ENCODE data around the gene LETM1.

DNA sequence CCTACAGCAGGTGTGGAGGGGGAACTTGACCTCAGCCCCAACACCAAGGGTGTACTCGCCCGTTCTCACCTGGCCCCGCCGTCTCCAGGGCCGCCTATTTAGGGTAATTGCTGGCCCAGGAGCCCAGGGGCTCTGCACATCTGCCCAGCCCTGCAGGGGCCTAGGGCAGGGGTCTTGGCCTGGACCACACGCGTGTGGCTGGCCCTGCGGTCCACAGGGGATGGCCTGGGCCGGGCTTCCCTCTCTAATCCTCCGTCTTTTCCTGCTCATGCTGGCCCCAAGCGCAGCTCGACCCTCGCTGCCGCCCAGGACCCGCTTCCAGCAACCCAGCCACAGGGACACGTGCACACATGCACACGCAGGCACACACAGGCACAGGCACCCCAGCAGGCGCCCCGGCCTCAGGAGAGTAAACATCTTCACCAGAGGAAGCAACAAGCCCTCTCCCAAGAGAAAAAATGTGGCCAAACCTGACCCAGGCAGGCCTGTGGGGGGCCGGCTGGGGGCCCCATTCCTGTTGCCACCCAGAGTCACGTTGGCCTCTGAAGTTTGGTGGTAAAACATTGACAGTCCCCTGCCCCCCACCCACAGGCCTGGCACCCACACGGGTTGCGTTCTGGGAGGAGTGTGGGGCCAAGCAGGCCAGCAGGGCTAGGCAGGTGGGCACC, 87.5 kb downstream of the LETM1 start:
- TF ChIP-seq, protein P1, sequence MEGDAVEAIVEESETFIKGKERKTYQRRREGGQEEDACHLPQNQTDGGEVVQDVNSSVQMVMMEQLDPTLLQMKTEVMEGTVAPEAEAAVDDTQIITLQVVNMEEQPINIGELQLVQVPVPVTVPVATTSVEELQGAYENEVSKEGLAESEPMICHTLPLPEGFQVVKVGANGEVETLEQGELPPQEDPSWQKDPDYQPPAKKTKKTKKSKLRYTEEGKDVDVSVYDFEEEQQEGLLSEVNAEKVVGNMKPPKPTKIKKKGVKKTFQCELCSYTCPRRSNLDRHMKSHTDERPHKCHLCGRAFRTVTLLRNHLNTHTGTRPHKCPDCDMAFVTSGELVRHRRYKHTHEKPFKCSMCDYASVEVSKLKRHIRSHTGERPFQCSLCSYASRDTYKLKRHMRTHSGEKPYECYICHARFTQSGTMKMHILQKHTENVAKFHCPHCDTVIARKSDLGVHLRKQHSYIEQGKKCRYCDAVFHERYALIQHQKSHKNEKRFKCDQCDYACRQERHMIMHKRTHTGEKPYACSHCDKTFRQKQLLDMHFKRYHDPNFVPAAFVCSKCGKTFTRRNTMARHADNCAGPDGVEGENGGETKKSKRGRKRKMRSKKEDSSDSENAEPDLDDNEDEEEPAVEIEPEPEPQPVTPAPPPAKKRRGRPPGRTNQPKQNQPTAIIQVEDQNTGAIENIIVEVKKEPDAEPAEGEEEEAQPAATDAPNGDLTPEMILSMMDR (IDR thresholded peaks at IDR 0.05 in 2 of 3, conservative IDR thresholded peaks at IDR 0.05 in 1 of 3; ENCODE audit: borderline replicate concordance in 1 of 3, insufficient read depth in 1 of 3, low read depth in 2 of 3, low read length in 2 of 3), result no peak
- TF ChIP-seq POLR2A (IDR thresholded peaks at IDR 0.05; ENCODE audit: borderline replicate concordance, extremely low read depth, insufficient read depth, insufficient read length) (no peak), SP1 (IDR thresholded peaks at IDR 0.05; ENCODE audit: low read depth) (no peak), RAD21 (IDR thresholded peaks at IDR 0.05; ENCODE audit: low read depth) (no peak), ZNF274 (IDR thresholded peaks at IDR 0.05; ENCODE audit: low read depth, low read length) (no peak), POLR2AphosphoS5 (IDR thresholded peaks at IDR 0.05; ENCODE audit: low read depth, low read length) (no peak)
- TF ChIP-seq, protein P2, sequence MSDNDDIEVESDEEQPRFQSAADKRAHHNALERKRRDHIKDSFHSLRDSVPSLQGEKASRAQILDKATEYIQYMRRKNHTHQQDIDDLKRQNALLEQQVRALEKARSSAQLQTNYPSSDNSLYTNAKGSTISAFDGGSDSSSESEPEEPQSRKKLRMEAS (IDR thresholded peaks at IDR 0.05), result no peak
- TF ChIP-seq, protein P3, sequence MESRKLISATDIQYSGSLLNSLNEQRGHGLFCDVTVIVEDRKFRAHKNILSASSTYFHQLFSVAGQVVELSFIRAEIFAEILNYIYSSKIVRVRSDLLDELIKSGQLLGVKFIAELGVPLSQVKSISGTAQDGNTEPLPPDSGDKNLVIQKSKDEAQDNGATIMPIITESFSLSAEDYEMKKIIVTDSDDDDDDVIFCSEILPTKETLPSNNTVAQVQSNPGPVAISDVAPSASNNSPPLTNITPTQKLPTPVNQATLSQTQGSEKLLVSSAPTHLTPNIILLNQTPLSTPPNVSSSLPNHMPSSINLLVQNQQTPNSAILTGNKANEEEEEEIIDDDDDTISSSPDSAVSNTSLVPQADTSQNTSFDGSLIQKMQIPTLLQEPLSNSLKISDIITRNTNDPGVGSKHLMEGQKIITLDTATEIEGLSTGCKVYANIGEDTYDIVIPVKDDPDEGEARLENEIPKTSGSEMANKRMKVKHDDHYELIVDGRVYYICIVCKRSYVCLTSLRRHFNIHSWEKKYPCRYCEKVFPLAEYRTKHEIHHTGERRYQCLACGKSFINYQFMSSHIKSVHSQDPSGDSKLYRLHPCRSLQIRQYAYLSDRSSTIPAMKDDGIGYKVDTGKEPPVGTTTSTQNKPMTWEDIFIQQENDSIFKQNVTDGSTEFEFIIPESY (IDR thresholded peaks at IDR 0.05; ENCODE audit: extremely low read depth, insufficient replicate concordance, low read length), result no peak
- TF ChIP-seq, protein P4, sequence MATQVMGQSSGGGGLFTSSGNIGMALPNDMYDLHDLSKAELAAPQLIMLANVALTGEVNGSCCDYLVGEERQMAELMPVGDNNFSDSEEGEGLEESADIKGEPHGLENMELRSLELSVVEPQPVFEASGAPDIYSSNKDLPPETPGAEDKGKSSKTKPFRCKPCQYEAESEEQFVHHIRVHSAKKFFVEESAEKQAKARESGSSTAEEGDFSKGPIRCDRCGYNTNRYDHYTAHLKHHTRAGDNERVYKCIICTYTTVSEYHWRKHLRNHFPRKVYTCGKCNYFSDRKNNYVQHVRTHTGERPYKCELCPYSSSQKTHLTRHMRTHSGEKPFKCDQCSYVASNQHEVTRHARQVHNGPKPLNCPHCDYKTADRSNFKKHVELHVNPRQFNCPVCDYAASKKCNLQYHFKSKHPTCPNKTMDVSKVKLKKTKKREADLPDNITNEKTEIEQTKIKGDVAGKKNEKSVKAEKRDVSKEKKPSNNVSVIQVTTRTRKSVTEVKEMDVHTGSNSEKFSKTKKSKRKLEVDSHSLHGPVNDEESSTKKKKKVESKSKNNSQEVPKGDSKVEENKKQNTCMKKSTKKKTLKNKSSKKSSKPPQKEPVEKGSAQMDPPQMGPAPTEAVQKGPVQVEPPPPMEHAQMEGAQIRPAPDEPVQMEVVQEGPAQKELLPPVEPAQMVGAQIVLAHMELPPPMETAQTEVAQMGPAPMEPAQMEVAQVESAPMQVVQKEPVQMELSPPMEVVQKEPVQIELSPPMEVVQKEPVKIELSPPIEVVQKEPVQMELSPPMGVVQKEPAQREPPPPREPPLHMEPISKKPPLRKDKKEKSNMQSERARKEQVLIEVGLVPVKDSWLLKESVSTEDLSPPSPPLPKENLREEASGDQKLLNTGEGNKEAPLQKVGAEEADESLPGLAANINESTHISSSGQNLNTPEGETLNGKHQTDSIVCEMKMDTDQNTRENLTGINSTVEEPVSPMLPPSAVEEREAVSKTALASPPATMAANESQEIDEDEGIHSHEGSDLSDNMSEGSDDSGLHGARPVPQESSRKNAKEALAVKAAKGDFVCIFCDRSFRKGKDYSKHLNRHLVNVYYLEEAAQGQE (IDR thresholded peaks at IDR 0.05; ENCODE audit: low read depth), result no peak
